Left lobe of liver (tissue), 2 donors: ENCODE results near the gene SLC6A7. TPM values are rescaled to one million over a fixed set of nuclear protein-coding genes. Genes with fewer than 3 reads are reported as not detected.
"Not testable (repeated sequence)": the region's sequence is repeated elsewhere in the genome, so short reads cannot be mapped to it uniquely, and the experiment has no call there.

Experiments
- ATAC-seq: fragments of 200-7000 bp; cut with Tn5 transposase; one replicate; pipeline ENCODE4 v1.9.1; 2020; ENCODE audit warnings: mild to moderate bottlenecking, moderate library complexity
- DNase-seq: peaks from one replicate; pipeline ENCODE4 v3.0.0-alpha.2; 2020; ENCODE audit warnings: low spot score
- total RNA-seq: library from RNA; stranded (reverse); gene quantifications from one replicate; pipeline ENCODE4 v1.2.1, GENCODE V29; 2021
- donor health status: DM: no; HTN: no; CAD: no; lungs with moderate emphysema.
- donor health status: DM: no; HTN: yes; CAD: no.

The SLC6A7 gene
- total RNA-seq, 1 donor from 2014 or later = not detected

GRCh38 chr5:150215979-150216944 lies 26.4 kb downstream of the SLC6A7 start:
- ATAC-seq (no peak), DNase-seq (no peak)

- ATAC-seq (no peak), DNase-seq (no peak)
These were observed 27.2 kb downstream of the SLC6A7 start for GRCh38 chr5:150217038-150217437.

GRCh38 chr5:150217873-150218692 lies 28.2 kb downstream of the SLC6A7 start:
- peak; percentile 99 for ATAC-seq
- DNase-seq = peak; percentile 85

- DNase-seq (no peak), ATAC-seq (no peak)
These were observed 28.8 kb downstream of the SLC6A7 start for GRCh38 chr5:150218693-150219035.

- ATAC-seq (no peak), DNase-seq (no peak)
These were observed 29.3 kb downstream of the SLC6A7 start for GRCh38 chr5:150219142-150219541.

GRCh38 chr5:150219861-150220260 lies 30.0 kb downstream of the SLC6A7 start:
- ATAC-seq (no peak), DNase-seq (no peak)

GRCh38 chr5:150221471-150221870 lies 31.6 kb downstream of the SLC6A7 start:
- ATAC-seq = no peak
- no peak for DNase-seq

GRCh38 chr5:150222906-150223305 lies 33.0 kb downstream of the SLC6A7 start:
- no peak for DNase-seq
- ATAC-seq = no peak

GRCh38 chr5:150223474-150223873 lies 33.6 kb downstream of the SLC6A7 start:
- DNase-seq = no peak
- ATAC-seq = no peak

- DNase-seq = no peak
- no peak for ATAC-seq
These were observed 34.7 kb downstream of the SLC6A7 start for GRCh38 chr5:150224483-150225027.

- DNase-seq (no peak), ATAC-seq (peak; percentile 39)
These were observed 37.2 kb downstream of the SLC6A7 start for GRCh38 chr5:150227036-150227435.

- DNase-seq = no peak
- ATAC-seq = no peak
These were observed 37.9 kb downstream of the SLC6A7 start for GRCh38 chr5:150227606-150228273.

GRCh38 chr5:150229571-150229970 lies 39.7 kb downstream of the SLC6A7 start:
- no peak for DNase-seq
- no peak for ATAC-seq

- ATAC-seq (no peak), DNase-seq (no peak)
These were observed 41.0 kb downstream of the SLC6A7 start for GRCh38 chr5:150230842-150231241.

- not testable (repeated sequence) for DNase-seq, ATAC-seq
These were observed 43.8 kb downstream of the SLC6A7 start for GRCh38 chr5:150233706-150234105.

- no peak for DNase-seq
- peak; percentile 45 for ATAC-seq
These were observed 45.0 kb downstream of the SLC6A7 start for GRCh38 chr5:150234576-150235499.

- no peak for DNase-seq
- ATAC-seq = no peak
These were observed 45.6 kb downstream of the SLC6A7 start for GRCh38 chr5:150235500-150235854.

- ATAC-seq (no peak), DNase-seq (no peak)
These were observed 46.5 kb downstream of the SLC6A7 start for GRCh38 chr5:150236313-150236712.

- no peak for ATAC-seq
- DNase-seq = no peak
These were observed 47.3 kb downstream of the SLC6A7 start for GRCh38 chr5:150236981-150237754.
